ENCODE measurements around the gene CADPS2.

Gene CADPS2

DNA sequence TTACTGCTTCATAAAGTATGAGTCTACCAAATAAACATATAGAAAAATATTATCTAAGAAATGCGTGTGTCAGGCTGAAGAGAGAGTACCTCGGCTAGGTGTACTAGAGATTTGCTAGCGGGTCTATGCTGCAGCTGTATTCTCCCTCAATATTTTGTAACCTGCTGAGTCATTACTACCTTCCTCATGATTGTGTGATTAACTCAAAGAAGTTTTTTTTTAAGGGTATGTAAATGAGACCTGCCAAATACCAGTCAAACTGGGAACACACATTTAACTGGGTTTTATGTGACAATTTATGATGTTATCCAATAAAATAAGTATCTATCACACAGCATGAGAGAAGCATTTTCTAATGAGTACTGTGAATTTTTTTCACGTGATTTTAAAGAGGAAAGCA lies 367.8 kb downstream of the CADPS2 start:
- no peak for DNase-seq

- no peak for DNase-seq
These were observed 368.7 kb downstream of the CADPS2 start for GRCh38 chr7:122517576-122517975.

DNA sequence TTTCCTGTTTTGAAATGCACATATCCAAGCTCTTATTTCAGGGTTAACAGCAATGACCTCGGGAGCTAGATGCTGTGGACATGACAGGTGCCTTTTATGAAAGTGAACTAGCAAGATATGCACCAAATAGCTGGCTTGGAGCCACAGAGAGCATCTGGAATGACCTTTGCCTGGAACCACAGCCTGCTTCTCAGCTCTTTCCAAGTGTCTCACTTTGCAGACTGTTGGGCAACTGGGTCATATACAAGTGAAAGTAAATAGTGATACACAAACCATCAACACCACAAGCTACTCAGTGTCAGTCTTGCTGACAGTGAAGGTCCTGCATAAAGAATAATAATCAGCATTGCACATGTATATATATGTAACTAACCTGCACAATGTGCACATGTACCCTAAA lies 370.9 kb downstream of the CADPS2 start:
- DNase-seq = no peak

GRCh38 chr7:122511268-122511667 lies 375.0 kb downstream of the CADPS2 start:
- DNase-seq = no peak

- DNase-seq = no peak
These were observed 378.7 kb downstream of the CADPS2 start for GRCh38 chr7:122507591-122507990.

DNA sequence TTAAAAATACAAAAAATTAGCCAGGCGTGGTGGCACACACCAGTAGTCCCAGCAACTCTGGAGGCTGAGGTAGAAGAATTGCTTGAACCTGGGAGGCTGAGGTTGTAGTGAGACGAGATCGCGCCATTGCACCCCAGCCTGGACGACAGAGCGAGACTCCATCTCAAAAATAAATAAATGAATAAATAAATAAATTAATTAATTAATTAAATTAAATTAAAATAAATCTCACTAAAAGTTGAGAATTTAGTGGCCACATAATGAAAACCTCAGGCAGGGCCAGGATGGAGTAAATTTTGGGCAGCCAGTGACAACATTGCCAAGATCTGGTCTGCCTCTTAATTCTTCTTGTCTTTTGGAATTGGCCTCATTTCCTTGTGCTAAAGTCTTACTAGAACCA lies 394.3 kb downstream of the CADPS2 start:
- no peak for DNase-seq

DNA sequence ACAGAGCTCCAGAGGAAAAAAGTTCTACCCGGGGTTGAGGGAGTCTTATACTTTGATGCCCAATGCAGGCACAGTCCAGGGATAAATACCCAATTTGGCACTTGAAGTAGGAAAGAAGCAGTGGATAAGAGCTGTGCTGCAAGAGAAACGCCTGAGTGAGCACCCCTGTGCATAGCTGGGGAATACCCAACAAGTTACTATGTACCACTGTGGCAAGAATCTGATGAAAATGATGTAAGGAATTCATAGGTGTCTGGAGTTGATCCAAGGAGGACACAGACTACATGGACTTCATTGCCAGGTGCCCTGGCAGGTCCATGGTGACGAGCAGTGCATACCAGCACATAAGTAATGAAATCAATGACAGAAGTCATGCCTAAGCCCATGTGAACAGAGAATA lies 398.0 kb downstream of the CADPS2 start:
- DNase-seq = no peak

DNA sequence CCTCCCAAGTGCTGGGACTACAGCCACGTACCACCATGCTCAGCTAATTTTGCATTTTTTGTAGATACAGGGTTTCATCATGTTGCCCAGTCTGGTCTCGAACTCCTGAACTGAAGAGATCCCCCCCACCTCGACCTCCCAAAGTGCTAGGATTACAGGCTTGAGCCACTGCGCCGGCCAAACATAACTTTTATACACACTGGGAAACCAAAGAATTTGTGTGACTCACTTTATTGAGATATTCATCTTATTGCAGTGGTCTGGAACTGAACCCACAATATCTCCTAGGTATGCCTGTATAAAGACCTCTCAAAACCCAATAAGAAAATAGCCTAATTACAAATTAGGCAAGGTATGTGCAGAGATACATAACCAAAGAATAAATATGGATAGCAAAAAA lies 399.1 kb downstream of the CADPS2 start:
- DNase-seq = no peak

- no peak for DNase-seq
These were observed 400.4 kb downstream of the CADPS2 start for GRCh38 chr7:122485856-122486255.

DNA sequence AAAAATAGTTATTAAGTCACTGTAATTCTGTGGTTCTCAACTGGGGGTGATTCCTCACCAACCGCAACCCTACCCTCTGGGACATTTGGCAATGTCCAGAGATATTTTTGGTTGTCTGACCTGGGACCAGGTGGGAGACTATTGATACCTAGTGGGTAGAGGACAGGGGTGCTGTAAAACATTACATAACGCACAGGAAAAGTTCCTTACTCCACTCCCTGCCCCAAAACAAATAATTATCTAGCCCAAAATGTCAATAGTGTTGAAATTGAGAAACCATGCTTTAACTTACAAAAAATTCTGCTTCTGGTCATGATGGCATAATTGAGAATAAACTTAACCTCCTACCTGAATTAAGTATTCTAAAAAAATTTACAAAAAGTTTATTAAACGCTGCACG lies 404.0 kb downstream of the CADPS2 start:
- DNase-seq = no peak

GRCh38 chr7:122470859-122471258 lies 415.4 kb downstream of the CADPS2 start:
- DNase-seq = no peak

DNA sequence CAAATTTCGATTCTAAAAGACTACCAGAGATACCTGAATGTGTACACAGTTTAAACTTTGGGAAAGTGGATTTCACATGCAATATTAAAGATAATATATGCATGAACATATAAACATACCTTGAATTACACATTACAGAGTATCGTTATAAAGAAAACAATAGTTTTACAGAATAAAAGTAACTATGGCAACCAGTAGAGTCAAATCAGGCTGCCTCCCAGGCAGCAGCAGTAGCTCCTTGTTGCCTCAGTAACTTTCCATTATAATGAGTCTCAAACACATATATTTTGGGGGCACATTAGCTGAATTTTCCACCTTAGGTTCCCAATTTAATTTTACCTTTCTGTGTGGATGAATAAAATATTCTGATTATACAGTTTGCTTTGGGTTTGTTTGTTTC lies 417.3 kb downstream of the CADPS2 start:
- DNase-seq = no peak

- DNase-seq = no peak
These were observed 418.4 kb downstream of the CADPS2 start for GRCh38 chr7:122467661-122468449.

DNA sequence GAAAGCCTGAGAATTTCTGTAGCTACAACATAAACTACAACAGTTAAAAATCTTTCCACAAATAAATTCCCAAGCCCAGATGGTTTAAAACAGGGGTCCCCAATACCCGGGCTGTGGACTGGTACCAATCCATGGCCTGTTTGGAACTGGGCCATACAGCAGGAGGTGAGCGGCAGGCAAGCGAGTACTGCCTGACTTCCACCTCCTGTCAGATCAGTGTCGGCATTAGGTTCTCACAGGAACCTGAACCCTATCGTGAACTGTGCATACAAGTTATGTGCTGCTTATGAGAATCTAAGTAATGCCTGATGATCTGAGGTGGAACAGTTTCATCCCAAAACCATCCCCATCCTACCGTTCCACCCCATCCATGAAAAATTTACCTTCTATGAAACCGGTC lies 421.0 kb downstream of the CADPS2 start:
- no peak for DNase-seq

- DNase-seq = no peak
These were observed 422.6 kb downstream of the CADPS2 start for GRCh38 chr7:122463631-122464030.

- no peak for DNase-seq
These were observed 425.3 kb downstream of the CADPS2 start for GRCh38 chr7:122460936-122461335.

GRCh38 chr7:122457969-122458368 lies 428.3 kb downstream of the CADPS2 start:
- DNase-seq = no peak

DNA sequence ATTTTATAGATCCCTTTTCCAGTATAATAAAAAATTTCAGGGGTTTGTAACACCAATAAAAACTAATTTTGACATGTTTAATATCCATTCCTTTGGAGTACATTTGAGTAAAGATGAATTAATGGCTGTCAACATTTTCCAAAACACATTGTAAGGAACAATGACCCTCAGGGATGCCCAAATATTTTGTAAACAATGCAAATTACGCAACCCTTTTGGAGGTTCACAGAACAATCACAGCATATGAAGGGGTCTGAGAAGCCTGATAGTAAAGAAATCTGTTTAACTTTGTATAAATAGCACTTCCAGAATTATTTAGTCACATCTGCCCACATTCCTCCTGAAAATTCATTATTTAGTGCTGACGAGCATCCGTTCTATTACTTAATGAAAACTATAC lies 428.9 kb downstream of the CADPS2 start:
- DNase-seq = no peak

DNA sequence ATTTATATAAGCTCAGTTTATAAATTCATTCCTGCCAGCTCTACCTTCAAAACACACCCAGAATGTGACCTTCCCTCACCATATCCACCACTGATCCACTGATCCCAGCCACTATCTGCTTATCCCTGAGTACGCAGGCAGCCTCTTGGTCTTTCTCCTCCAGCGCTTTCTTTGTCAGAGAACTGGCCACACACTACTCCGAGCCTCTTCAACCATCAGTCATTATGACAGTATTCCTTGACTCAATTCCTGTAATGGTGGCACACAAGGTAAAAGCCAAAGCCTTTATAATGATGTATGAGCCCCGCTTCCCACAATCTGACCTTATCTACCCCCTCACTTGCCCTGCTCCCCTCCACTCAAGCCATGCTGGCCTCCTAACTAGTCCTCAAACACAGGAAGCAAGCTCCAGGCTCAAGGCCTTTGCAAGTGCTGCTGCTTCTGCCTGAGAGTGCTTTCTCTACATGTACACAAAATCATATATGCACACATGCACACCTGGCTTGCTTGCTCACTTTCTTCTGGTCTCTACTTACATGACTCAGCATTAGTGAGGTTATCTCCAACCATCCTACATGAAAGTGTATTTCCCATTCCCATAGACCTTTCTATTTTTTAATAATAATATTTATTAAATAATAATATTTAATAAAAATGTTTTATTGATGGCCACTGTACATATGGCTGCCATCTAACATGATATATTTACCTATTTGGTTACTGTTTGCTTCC lies 431.3 kb downstream of the CADPS2 start:
- no peak for DNase-seq

- DNase-seq = no peak
These were observed 432.8 kb downstream of the CADPS2 start for GRCh38 chr7:122453432-122453831.

DNA sequence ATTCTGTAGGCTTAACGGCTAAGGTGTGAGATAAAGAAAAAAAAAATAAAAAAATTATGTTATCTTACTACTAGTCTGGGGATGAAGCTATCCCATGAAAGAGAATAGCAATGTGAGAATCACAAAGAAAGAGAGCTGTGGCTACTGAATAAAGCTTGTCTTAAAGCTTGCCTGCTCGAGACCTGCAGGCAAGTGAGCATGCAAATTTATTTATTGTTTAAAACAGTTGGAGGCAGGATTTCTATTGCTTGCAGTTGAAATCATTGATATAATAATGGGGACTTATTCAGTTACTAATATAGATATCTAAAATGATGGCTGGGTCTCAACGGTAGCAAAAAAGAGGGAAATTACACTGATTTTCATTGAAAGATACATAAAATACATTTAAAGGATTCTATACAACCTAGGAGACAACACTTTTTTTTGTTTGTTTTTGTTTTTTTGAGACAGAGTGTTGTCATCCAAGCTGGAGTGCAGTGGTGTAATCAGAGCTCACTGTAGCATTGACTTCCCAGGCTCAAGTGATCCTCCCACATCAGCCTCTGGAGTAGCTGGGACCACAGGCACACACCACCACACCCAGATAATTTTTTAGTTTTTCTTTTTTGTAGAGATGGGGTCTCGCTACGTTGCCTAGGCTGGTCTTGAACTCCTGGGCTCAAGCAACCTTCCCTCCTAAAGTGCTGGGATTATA lies 437.2 kb downstream of the CADPS2 start:
- DNase-seq = no peak

DNA sequence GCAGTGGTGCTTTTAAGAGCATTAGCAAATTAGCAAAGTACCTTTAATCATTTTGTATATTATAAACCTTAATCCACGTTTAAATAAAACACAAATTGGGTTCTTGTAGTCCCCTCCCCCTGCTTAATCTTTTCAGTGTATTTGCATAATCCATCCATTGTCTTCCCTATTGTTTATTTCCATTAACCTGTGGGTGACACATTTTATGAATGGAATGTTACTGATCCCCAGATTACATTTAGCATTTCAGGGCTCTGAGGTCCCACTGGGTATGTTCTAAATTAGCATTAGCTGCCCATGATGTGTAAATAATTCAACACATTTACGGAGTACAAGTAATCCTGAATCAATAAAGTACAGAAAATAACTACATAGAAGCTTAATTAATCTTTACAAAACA lies 443.3 kb downstream of the CADPS2 start:
- DNase-seq = no peak

- no peak for DNase-seq
These were observed 447.8 kb downstream of the CADPS2 start for GRCh38 chr7:122438492-122438891.

DNA sequence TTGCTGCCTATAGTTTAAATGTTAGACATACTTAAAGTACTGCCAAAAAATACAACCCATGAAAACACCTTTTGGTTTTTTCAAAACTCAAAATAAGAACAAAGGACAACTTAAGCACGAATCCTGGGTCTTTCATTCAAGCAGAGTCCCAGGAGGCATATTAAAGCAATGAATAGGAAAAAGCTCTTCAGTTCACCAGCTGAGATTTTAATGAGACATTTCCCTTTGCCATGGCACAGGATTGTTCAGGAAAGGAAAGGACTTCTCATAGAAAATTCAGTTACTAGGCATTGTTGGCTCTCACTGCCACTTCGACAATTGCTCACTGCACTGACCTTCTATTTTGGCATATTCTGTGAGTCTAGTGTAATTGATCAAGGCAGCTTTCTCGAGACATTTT lies 448.3 kb downstream of the CADPS2 start:
- DNase-seq = no peak
